Loucy (cell line): ENCODE data around the gene XRCC4.

Experiments
- H2AFZ ChIP-seq: fragments of 200-600 bp; sonication (generic); 2 replicates; pipeline ENCODE4 v1.6.0; 2016; ENCODE audit warnings: antibody characterized with exemption, mild to moderate bottlenecking, low read length, moderate library complexity
- H3F3A ChIP-seq: fragments of 200-600 bp; 2 replicates; pipeline ENCODE4 v1.6.0; 2016; ENCODE audit warnings: antibody characterized with exemption, low read depth, mild to moderate bottlenecking
- H3K27me3 ChIP-seq: fragments of 200-600 bp; sonication (generic); 2 replicates; pipeline ENCODE4 v1.6.1; 2014; ENCODE audit warnings: low read length, mild to moderate bottlenecking; ENCODE audit not compliant: insufficient read depth, poor library complexity, severe bottlenecking
- H3K36me3 ChIP-seq: fragments of 200-600 bp; sonication (generic); 2 replicates; pipeline ENCODE4 v1.6.1; 2016; ENCODE audit warnings: low read length; ENCODE audit not compliant: insufficient read depth
- H3K4me1 ChIP-seq: fragments of 200-600 bp; sonication (generic); 2 replicates; pipeline ENCODE4 v1.5.1; 2014; ENCODE audit warnings: low read length, mild to moderate bottlenecking; ENCODE audit not compliant: insufficient read depth, poor library complexity, severe bottlenecking
- H3K4me2 ChIP-seq: fragments of 200-600 bp; sonication (generic); 2 replicates; pipeline ENCODE4 v1.6.0; 2014; ENCODE audit warnings: antibody characterized with exemption, low read length, low read depth, mild to moderate bottlenecking; ENCODE audit not compliant: poor library complexity, severe bottlenecking
- H3K4me3 ChIP-seq: fragments of 200-600 bp; sonication (generic); 2 replicates; pipeline ENCODE4 v1.5.1; 2014; ENCODE audit warnings: low read length, mild to moderate bottlenecking, mixed read lengths; ENCODE audit not compliant: poor library complexity, severe bottlenecking
- H3K79me2 ChIP-seq: fragments of 200-600 bp; sonication (generic); 2 replicates; pipeline ENCODE4 v1.6.1; 2014; ENCODE audit warnings: low read length; ENCODE audit not compliant: insufficient read depth
- H3K9ac ChIP-seq: fragments of 200-600 bp; sonication (generic); 2 replicates; pipeline ENCODE4 v1.6.0; 2014; ENCODE audit warnings: mild to moderate bottlenecking, low read depth, low read length, moderate library complexity; ENCODE audit not compliant: poor library complexity, severe bottlenecking
- H3K9me2 ChIP-seq: fragments of 200-600 bp; sonication (generic); replicated peaks from 2 replicates; pipeline ENCODE4 v1.6.1; 2016; ENCODE audit warnings: low read depth, low read length, mixed read lengths
- H3K9me3 ChIP-seq: fragments of 200-600 bp; sonication (generic); 2 replicates; pipeline ENCODE4 v1.6.1; 2014; ENCODE audit warnings: mild to moderate bottlenecking, antibody characterized with exemption, low read length, low read depth; ENCODE audit not compliant: insufficient read depth
- H4K20me1 ChIP-seq: fragments of 200-600 bp; sonication (generic); 2 replicates; pipeline ENCODE4 v1.6.0; 2014; ENCODE audit warnings: antibody characterized with exemption, low read length, mild to moderate bottlenecking; ENCODE audit not compliant: insufficient read depth, poor library complexity, severe bottlenecking
- CTCF ChIP-seq: fragments of 200-600 bp; sonication (generic); conservative IDR thresholded peaks from 2 replicates; pipeline ENCODE4 v1.5.1; 2014; ENCODE audit warnings: mild to moderate bottlenecking, antibody characterized with exemption, low read length
- EZH2phosphoT487 ChIP-seq: fragments of 200-600 bp; IDR thresholded peaks from 2 replicates; pipeline ENCODE4 v1.6.1; 2018; ENCODE audit warnings: antibody characterized with exemption, mild to moderate bottlenecking, moderate library complexity, borderline replicate concordance

The XRCC4 gene

GRCh38 chr5:83385812-83386211 lies 308.5 kb downstream of the XRCC4 start:
- no peak overlapping the region for H3K4me3 ChIP-seq
- H3K79me2 ChIP-seq = no peaks in the 10 kb centered on the region
- H4K20me1 ChIP-seq = no peaks in the 10 kb centered on the region
- H3K9me2 ChIP-seq = no peaks in the 10 kb centered on the region
- H3K36me3 ChIP-seq = no peaks in the 10 kb centered on the region
- no peaks in the 10 kb centered on the region for H3K9me3 ChIP-seq
- no peaks in the 10 kb centered on the region for H3F3A ChIP-seq
- H2AFZ ChIP-seq = no peak overlapping the region
- no peak overlapping the region for H3K4me2 ChIP-seq
- peaks cover 3% of the 10 kb centered on the region for H3K4me1 ChIP-seq
- TF ChIP-seq EZH2phosphoT487 (no peak), CTCF (no peak)
- H3K9ac ChIP-seq = no peak overlapping the region
- H3K27me3 ChIP-seq = no peaks in the 10 kb centered on the region

GRCh38 chr5:83387041-83387440 lies 309.7 kb downstream of the XRCC4 start:
- H3K36me3 ChIP-seq = no peaks in the 10 kb centered on the region
- no peaks in the 10 kb centered on the region for H3K9me3 ChIP-seq
- peaks cover 3% of the 10 kb centered on the region for H3K4me1 ChIP-seq
- TF ChIP-seq CTCF = no peak
- no peak for TF ChIP-seq EZH2phosphoT487
- H3K4me2 ChIP-seq = no peak overlapping the region
- H3K27me3 ChIP-seq = no peaks in the 10 kb centered on the region
- H3K9ac ChIP-seq = no peak overlapping the region
- H4K20me1 ChIP-seq = no peaks in the 10 kb centered on the region
- no peaks in the 10 kb centered on the region for H3K9me2 ChIP-seq
- H2AFZ ChIP-seq = no peak overlapping the region
- H3F3A ChIP-seq = no peaks in the 10 kb centered on the region
- no peaks in the 10 kb centered on the region for H3K79me2 ChIP-seq
- no peak overlapping the region for H3K4me3 ChIP-seq

GRCh38 chr5:83388608-83389007 lies 311.3 kb downstream of the XRCC4 start:
- Histone ChIP-seq H3K9ac (no peak overlapping the region), H3F3A (no peaks in the 10 kb centered on the region), H3K36me3 (no peaks in the 10 kb centered on the region), H3K27me3 (no peaks in the 10 kb centered on the region), H3K9me3 (no peaks in the 10 kb centered on the region), H4K20me1 (no peaks in the 10 kb centered on the region), H3K9me2 (no peaks in the 10 kb centered on the region), H3K79me2 (no peaks in the 10 kb centered on the region), H3K4me2 (no peak overlapping the region), H2AFZ (no peak overlapping the region), H3K4me3 (no peak overlapping the region), H3K4me1 (peaks cover 3% of the 10 kb centered on the region)
- TF ChIP-seq EZH2phosphoT487 = no peak
- no peak for TF ChIP-seq CTCF
